Prostate gland (tissue), 2 donors: Measurements from ENCODE around the gene INSR. TPM values are rescaled to one million over a fixed set of nuclear protein-coding genes. Genes with fewer than 3 reads are reported as not detected.

Source experiments
- DNase-seq: peaks from one replicate; pipeline ENCODE4 v3.0.0-alpha.2; 2019; ENCODE audit warnings: low spot score
- H3K27ac ChIP-seq, 2 donors: fragments of 200-600 bp; sonication (generic); 2 replicates each; pipeline ENCODE4 v1.5.1; 2017 to 2019
- H3K27me3 ChIP-seq: fragments of 200-600 bp; sonication (generic); replicated peaks from 2 replicates; pipeline ENCODE4 v1.5.1; 2019; ENCODE audit not compliant: insufficient read depth
- H3K36me3 ChIP-seq, 2 donors: fragments of 200-600 bp; sonication (generic); 1 replicate in 1 of 2; 2 replicates in 1 of 2; pipeline versions ENCODE4 v1.5.1 to v1.8.1; 2017 to 2019
- H3K4me1 ChIP-seq: fragments of 200-600 bp; sonication (generic); replicated peaks from 2 replicates; pipeline ENCODE4 v1.5.1; 2019
- H3K4me3 ChIP-seq, 2 donors: fragments of 200-600 bp; sonication (generic); 2 replicates each; pipeline ENCODE4 v1.5.1; 2017 to 2019
- H3K9me3 ChIP-seq: fragments of 200-600 bp; sonication (generic); 2 replicates; pipeline ENCODE4 v1.5.1; 2017
- CTCF ChIP-seq, 4 experiments: fragments of 200-600 bp in 2 of 4; fragments of 450-650 bp in 2 of 4; sonication (generic) in 2 of 4; IDR thresholded peaks; 1 replicate in 3 of 4; 2 replicates in 1 of 4; pipeline ENCODE4 v1.5.1; 2016 to 2019; ENCODE audit warnings: antibody characterized with exemption in 4 of 4, mild to moderate bottlenecking in 2 of 4, moderate library complexity in 2 of 4
- POLR2A ChIP-seq: fragments of 450-650 bp; IDR thresholded peaks from one replicate; pipeline ENCODE4 v1.6.1; 2016; ENCODE audit warnings: antibody characterized with exemption, mild to moderate bottlenecking
- POLR2AphosphoS5 ChIP-seq: sonication (generic); formaldehyde crosslinking; IDR thresholded peaks from one replicate; pipeline ENCODE4 v1.6.1; 2017; ENCODE audit warnings: antibody characterized with exemption
- WGBS: methylation state at CpG from one replicate; pipeline ENCODE4 v1.1.5; 2018; 5-methylcytosine and 5-hydroxymethylcytosine counted together
- intact Hi-C: fragments of 100-400 bp; cut with DNase I; formaldehyde crosslinking; loops from one replicate; pipeline ENCODE4 v1.14.2; 2022
- total RNA-seq, 2 donors: library from RNA; depleted of rRNA; stranded (reverse); fragments of >200 nt; gene quantifications; one replicate each; pipeline ENCODE4 v1.1.0, GENCODE V29; 2016

INSR gene
- total RNA-seq, 2 donors from 2014 or later = 51.2 to 124 TPM

DNA sequence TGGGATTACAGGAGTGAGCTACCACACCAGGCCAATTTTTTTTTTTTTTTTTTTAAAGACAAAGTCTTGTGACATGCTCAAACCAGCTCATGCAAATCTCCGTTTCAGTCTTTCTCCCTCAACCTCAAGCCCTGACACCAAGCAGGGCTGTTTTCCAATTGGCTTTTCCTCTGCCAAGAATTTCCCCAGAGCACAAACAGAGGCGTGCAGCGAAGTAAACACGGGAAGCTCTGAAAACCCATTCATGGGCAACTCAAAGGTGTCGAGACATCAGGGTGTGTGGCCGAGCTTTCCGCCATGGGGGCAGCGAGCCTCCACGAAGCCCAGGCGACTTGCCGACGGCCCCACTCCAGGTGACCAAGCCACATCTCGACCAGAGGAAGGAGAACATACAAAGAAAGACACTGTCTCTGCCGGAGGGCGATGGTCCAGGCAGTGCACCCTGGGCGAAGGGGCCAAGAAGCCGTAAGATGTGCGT lies 70.0 kb downstream of the INSR start:
- Histone ChIP-seq H3K27ac (peak overlapping the region; percentile 35 to 56), H3K4me3 (peak overlapping the region in 1 of 2 donors; percentile 9), H3K9me3 (no peaks in the 10 kb centered on the region), H3K4me1 (no peaks in the 10 kb centered on the region), H3K36me3 (no peaks in the 10 kb centered on the region), H3K27me3 (no peaks in the 10 kb centered on the region)
- intact Hi-C loops = no loop called here
- peak; percentile 56 for DNase-seq
- peak; percentile 49 for TF ChIP-seq POLR2AphosphoS5
- TF ChIP-seq CTCF (IDR thresholded peaks at IDR 0.05) = no peak
- no peak for TF ChIP-seq POLR2A
- WGBS = 8% methylated on average over 18 of the region's 18 CpGs

- H3K9me3 ChIP-seq = no peaks in the 10 kb centered on the region
- no peak overlapping the region for H3K4me3 ChIP-seq
- intact Hi-C loops = no loop called here
- no peaks in the 10 kb centered on the region for H3K36me3 ChIP-seq
- 96% methylated on average over 1 of the region's 1 CpG for WGBS
- H3K4me1 ChIP-seq = no peaks in the 10 kb centered on the region
- H3K27ac ChIP-seq = peak overlapping the region in 1 of 2 donors; percentile 56
- DNase-seq = no peak
- H3K27me3 ChIP-seq = no peaks in the 10 kb centered on the region
- no peak for TF ChIP-seq POLR2AphosphoS5
- TF ChIP-seq POLR2A = no peak
- no peak for TF ChIP-seq CTCF (IDR thresholded peaks at IDR 0.05)
Observed at GRCh38 chr19:7223429-7223828, 70.8 kb downstream of the INSR start.

GRCh38 chr19:7219056-7219455 lies 75.2 kb downstream of the INSR start:
- Histone ChIP-seq H3K36me3 (no peaks in the 10 kb centered on the region), H3K27ac (no peak overlapping the region), H3K27me3 (no peaks in the 10 kb centered on the region), H3K4me1 (no peaks in the 10 kb centered on the region), H3K9me3 (no peaks in the 10 kb centered on the region), H3K4me3 (no peak overlapping the region)
- 69% methylated on average over 2 of the region's 2 CpGs for WGBS
- no peak for TF ChIP-seq POLR2A
- TF ChIP-seq CTCF (IDR thresholded peaks at IDR 0.05) = no peak
- TF ChIP-seq POLR2AphosphoS5 = no peak
- intact Hi-C loops = no loop called here
- DNase-seq = no peak

- no peak for TF ChIP-seq POLR2A
- TF ChIP-seq POLR2AphosphoS5 = no peak
- no peak for TF ChIP-seq CTCF (IDR thresholded peaks at IDR 0.05)
- no peaks in the 10 kb centered on the region for H3K9me3 ChIP-seq
- H3K36me3 ChIP-seq = no peaks in the 10 kb centered on the region
- H3K27me3 ChIP-seq = no peaks in the 10 kb centered on the region
- H3K4me1 ChIP-seq = no peaks in the 10 kb centered on the region
- no peak overlapping the region for H3K27ac ChIP-seq
- no peak for DNase-seq
- no peak overlapping the region for H3K4me3 ChIP-seq
- 87% methylated on average over 6 of the region's 6 CpGs for WGBS
- intact Hi-C loops = no loop called here
Observed at GRCh38 chr19:7217861-7218260, 76.4 kb downstream of the INSR start.

GRCh38 chr19:7216373-7216902 lies 77.8 kb downstream of the INSR start:
- no peak for DNase-seq

More at GRCh38 chr19:7216373-7216902, 77.8 kb downstream of the INSR start:
- Histone ChIP-seq H3K4me3 (no peak overlapping the region), H3K36me3 (no peaks in the 10 kb centered on the region), H3K9me3 (no peaks in the 10 kb centered on the region), H3K27ac (no peak overlapping the region), H3K27me3 (no peaks in the 10 kb centered on the region), H3K4me1 (no peaks in the 10 kb centered on the region)
- TF ChIP-seq POLR2A (no peak), CTCF (IDR thresholded peaks at IDR 0.05) (no peak)
- WGBS = 89% methylated on average over 15 of the region's 15 CpGs
- intact Hi-C loops = no loop called here
